DMS53 (cell line): ENCODE data around the gene UVRAG.

Experiments
- DNase-seq: peaks from one replicate; lab custom pipeline; 2025; lab: John Stamatoyannopoulos, UW

Gene UVRAG

GRCh38 chr11:76166314-76166713, 351.3 kb downstream of the UVRAG start:
- DNase-seq: peak; percentile 28

- DNase-seq: no peak
Measured at GRCh38 chr11:76167590-76167989, 352.6 kb downstream of the UVRAG start.

GRCh38 chr11:76169473-76169896, 354.5 kb downstream of the UVRAG start:
- DNase-seq: no peak

GRCh38 chr11:76170468-76170867, 355.5 kb downstream of the UVRAG start:
- no peak for DNase-seq

- no peak for DNase-seq
Measured at GRCh38 chr11:76172583-76172982, 357.6 kb downstream of the UVRAG start.

- no peak for DNase-seq
Measured at GRCh38 chr11:76173663-76174062, 358.7 kb downstream of the UVRAG start.

- no peak for DNase-seq
Measured at GRCh38 chr11:76174330-76174729, 359.3 kb downstream of the UVRAG start.

GRCh38 chr11:76175783-76176182, 360.8 kb downstream of the UVRAG start:
- DNase-seq: no peak

- no peak for DNase-seq
Measured at GRCh38 chr11:76176463-76176862, 361.5 kb downstream of the UVRAG start.

- DNase-seq: no peak
Measured at GRCh38 chr11:76177250-76177686, 362.3 kb downstream of the UVRAG start.

- DNase-seq: no peak
Measured at GRCh38 chr11:76179147-76179546, 364.1 kb downstream of the UVRAG start.

- DNase-seq: no peak
Measured at GRCh38 chr11:76181371-76181770, 366.4 kb downstream of the UVRAG start.

- no peak for DNase-seq
Measured at GRCh38 chr11:76184551-76184993, 369.6 kb downstream of the UVRAG start.

- DNase-seq: no peak
Measured at GRCh38 chr11:76185511-76185910, 370.5 kb downstream of the UVRAG start.

GRCh38 chr11:76185931-76186401, 371.0 kb downstream of the UVRAG start:
- no peak for DNase-seq

GRCh38 chr11:76186776-76187279, 371.8 kb downstream of the UVRAG start:
- no peak for DNase-seq

GRCh38 chr11:76188873-76189272, 373.9 kb downstream of the UVRAG start:
- DNase-seq: no peak

- no peak for DNase-seq
Measured at GRCh38 chr11:76189682-76190081, 374.7 kb downstream of the UVRAG start.

GRCh38 chr11:76190376-76190775, 375.4 kb downstream of the UVRAG start:
- DNase-seq: no peak
